Caki2 (cell line): ENCODE results near the gene ZKSCAN2. TPM values are rescaled to one million over a fixed set of nuclear protein-coding genes. Genes with fewer than 3 reads are reported as not detected.

Experiments
- total RNA-seq: library from RNA; depleted of rRNA; stranded (reverse); fragments of >200 nt; shearing (Covaris generic); gene quantifications from 2 replicates; pipeline ENCODE4 v1.2.3, GENCODE V29; 2014; ENCODE audit warnings: low replicate concordance; rRNA removed

ZKSCAN2 gene
- total RNA-seq, 1 experiment from 2014 or later, result 3.1 TPM

Other genes starting within 250 kb of the ZKSCAN2 start
- 17.6 and 20.2 TPM in 2 replicates for gene ARHGAP17, start 242.5 kb downstream of the ZKSCAN2 start, total RNA-seq
- 45.4 and 48.0 TPM in 2 replicates for gene LCMT1, start 146.1 kb downstream of the ZKSCAN2 start, total RNA-seq
- 0.20 TPM in 1 of 2 replicates, not detected in the other for gene AQP8, start 40.9 kb downstream of the ZKSCAN2 start, total RNA-seq